ENCODE data around the gene SPON1. TPM values are rescaled to one million over a fixed set of nuclear protein-coding genes. Genes with fewer than 3 reads are reported as not detected.
A peak's percentile ranks its signal among the peaks of the same experiment; 100 is the strongest.

SPON1 gene
- total and polyA plus RNA-seq, 2 experiments from 2014 or later, result 2.9 to 6.4 TPM

- TF ChIP-seq CTCF (conservative IDR thresholded peaks at IDR 0.05; ENCODE audit: low read depth in 2 of 2) (no peak), ZNF114 (CRISPR knock-in tag; IDR thresholded peaks at IDR 0.05) (no peak), REST (IDR thresholded peaks at IDR 0.05; ENCODE audit: unreplicated experiment) (no peak), EZH2phosphoT487 (IDR thresholded peaks at IDR 0.05; ENCODE audit: unreplicated experiment) (no peak), ZNF331 (CRISPR knock-in tag; IDR thresholded peaks at IDR 0.05; ENCODE audit: low read depth) (no peak), CREB1 (CRISPR knock-in tag; IDR thresholded peaks at IDR 0.05; ENCODE audit: low read depth) (no peak), STAT1 (IDR thresholded peaks at IDR 0.05; ENCODE audit: unreplicated experiment) (no peak), ETS1 (IDR thresholded peaks at IDR 0.05) (no peak)
Observed at GRCh38 chr11:14070896-14071295, 108.4 kb downstream of the SPON1 start (continued).

GRCh38 chr11:14073849-14074476 is 111.4 kb downstream of the SPON1 start:
- H3F3A ChIP-seq (replicated peaks; ENCODE audit: low read depth), result no peaks in the 10 kb centered on the region
- no peaks in the 10 kb centered on the region for H3K36me3 ChIP-seq (ENCODE audit: insufficient read depth)
- ATAC-seq, result peak; percentile 92
- no peak overlapping the region for H3K4me3 ChIP-seq
- H3K79me2 ChIP-seq (replicated peaks; ENCODE audit: insufficient read depth), result no peaks in the 10 kb centered on the region
- H3K27me3 ChIP-seq (ENCODE audit: insufficient read depth), result no peaks in the 10 kb centered on the region
- peaks cover 26% of the 10 kb centered on the region for H3K4me1 Mint-ChIP-seq
- H3K27ac ChIP-seq (ENCODE audit: low read depth), result no peak overlapping the region
- H3K4me3 Mint-ChIP-seq, result no peak overlapping the region
- H3K27ac Mint-ChIP-seq, result no peak overlapping the region
- H4K20me1 ChIP-seq (replicated peaks; ENCODE audit: insufficient read depth), result no peaks in the 10 kb centered on the region
- H3K9me2 ChIP-seq (ENCODE audit: insufficient read depth), result peaks cover 8% of the 10 kb centered on the region; the same call in 1 of the 2 replicates
- peak; percentile 31; the same call in 1 of the 2 replicates for TF ChIP-seq ZNF462 (CRISPR knock-in tag; IDR thresholded peaks at IDR 0.05)
- TF ChIP-seq EZH2 (IDR thresholded peaks at IDR 0.05; ENCODE audit: low read depth, unreplicated experiment), result no peak
- no peak overlapping the region for H3K4me2 ChIP-seq
- DNase-seq (ENCODE audit: low spot score), result peak; percentile 13
- peaks cover 21% of the 10 kb centered on the region; the same call in 1 of the 2 replicates for H3K4me1 ChIP-seq (ENCODE audit: insufficient read depth)
- no peaks in the 10 kb centered on the region for H3K9me3 Mint-ChIP-seq
- no peaks in the 10 kb centered on the region for H3K36me3 Mint-ChIP-seq (ENCODE audit: low read depth)
- H3K27me3 Mint-ChIP-seq (ENCODE audit: insufficient read depth, low read depth, poor library complexity), result peaks cover 4% of the 10 kb centered on the region
- H2AFZ ChIP-seq, result peak overlapping the region; percentile 5; the same call in 1 of the 2 replicates
